GM12864 (cell line): ENCODE data around the gene KLHL40.
A peak's percentile ranks its signal among the peaks of the same experiment; 100 is the strongest.

Experiments
- DNase-seq: peaks from one replicate; pipeline ENCODE4 v3.0.0-alpha.2; 2011; ENCODE audit warnings: low read depth
- H3K4me3 ChIP-seq: 2 replicates; pipeline ENCODE4 v1.5.1; 2011; ENCODE audit warnings: mild to moderate bottlenecking, low read depth, low read length, control low read depth
- TF ChIP-seq, protein P1 (sequence below): IDR thresholded peaks from 2 replicates; pipeline ENCODE4 v1.5.1; 2011; ENCODE audit warnings: low read depth, mild to moderate bottlenecking, moderate library complexity, low read length, control low read depth, inconsistent platforms; ENCODE audit errors: missing control alignments

KLHL40 gene

DNA sequence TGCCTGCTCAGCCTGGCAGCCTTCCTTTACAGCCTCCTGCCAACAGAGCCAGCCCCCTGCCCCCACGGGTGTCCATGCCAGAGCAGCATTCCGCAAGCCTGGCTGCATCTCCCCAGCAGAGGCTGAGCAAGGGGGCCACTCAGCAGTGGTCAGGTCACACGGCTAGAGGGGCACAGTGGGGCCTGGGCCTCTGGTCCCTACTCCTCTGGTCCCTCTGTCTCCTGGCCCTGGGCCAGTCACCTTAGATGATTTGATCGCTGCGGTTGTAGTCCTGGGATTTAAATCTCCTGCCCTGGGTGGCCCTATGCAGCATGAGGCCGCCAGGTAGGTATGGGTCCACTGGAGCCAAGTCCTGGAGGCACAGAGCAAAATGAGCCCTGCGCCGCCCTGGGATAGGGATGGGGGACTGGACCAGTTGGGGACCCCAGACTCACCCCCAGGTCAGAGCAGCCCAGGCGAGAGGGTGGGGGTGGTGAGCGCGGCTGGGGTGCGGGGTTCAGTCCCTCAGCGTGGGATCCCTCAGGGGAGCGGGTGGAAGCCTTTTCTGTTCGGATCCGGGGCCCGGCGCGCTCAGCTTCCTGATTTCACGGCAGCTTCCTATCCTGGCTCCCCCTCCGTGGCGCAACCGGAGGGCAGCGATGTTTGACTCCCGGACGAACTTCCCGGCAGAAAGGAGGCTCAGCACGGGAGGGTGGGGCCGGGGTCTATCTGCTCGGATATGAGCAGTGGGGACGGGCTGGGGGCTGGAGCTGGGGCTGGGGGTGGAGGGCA is 31.6 kb upstream of the KLHL40 start, which contains the start of gene ZBTB47:
Gene ZBTB47, plus strand, starts transcription at position 138 of the 771 bp plus-strand sequence. CDS start 4,659 bp downstream, outside the sequence.
- TF ChIP-seq, protein P1, sequence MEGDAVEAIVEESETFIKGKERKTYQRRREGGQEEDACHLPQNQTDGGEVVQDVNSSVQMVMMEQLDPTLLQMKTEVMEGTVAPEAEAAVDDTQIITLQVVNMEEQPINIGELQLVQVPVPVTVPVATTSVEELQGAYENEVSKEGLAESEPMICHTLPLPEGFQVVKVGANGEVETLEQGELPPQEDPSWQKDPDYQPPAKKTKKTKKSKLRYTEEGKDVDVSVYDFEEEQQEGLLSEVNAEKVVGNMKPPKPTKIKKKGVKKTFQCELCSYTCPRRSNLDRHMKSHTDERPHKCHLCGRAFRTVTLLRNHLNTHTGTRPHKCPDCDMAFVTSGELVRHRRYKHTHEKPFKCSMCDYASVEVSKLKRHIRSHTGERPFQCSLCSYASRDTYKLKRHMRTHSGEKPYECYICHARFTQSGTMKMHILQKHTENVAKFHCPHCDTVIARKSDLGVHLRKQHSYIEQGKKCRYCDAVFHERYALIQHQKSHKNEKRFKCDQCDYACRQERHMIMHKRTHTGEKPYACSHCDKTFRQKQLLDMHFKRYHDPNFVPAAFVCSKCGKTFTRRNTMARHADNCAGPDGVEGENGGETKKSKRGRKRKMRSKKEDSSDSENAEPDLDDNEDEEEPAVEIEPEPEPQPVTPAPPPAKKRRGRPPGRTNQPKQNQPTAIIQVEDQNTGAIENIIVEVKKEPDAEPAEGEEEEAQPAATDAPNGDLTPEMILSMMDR: no peak
- DNase-seq: no peak
- peak within 1 kb of the TSS; percentile 33 for H3K4me3 ChIP-seq

- H3K4me3 ChIP-seq: peak overlapping the region; percentile 33
- no peak for DNase-seq
- TF ChIP-seq, protein P1: no peak
These were observed 30.8 kb upstream of the KLHL40 start for GRCh38 chr3:42654331-42655201.

GRCh38 chr3:42655331-42655888 is 29.9 kb upstream of the KLHL40 start:
- TF ChIP-seq, protein P1: no peak
- H3K4me3 ChIP-seq: no peak overlapping the region
- no peak for DNase-seq

DNA sequence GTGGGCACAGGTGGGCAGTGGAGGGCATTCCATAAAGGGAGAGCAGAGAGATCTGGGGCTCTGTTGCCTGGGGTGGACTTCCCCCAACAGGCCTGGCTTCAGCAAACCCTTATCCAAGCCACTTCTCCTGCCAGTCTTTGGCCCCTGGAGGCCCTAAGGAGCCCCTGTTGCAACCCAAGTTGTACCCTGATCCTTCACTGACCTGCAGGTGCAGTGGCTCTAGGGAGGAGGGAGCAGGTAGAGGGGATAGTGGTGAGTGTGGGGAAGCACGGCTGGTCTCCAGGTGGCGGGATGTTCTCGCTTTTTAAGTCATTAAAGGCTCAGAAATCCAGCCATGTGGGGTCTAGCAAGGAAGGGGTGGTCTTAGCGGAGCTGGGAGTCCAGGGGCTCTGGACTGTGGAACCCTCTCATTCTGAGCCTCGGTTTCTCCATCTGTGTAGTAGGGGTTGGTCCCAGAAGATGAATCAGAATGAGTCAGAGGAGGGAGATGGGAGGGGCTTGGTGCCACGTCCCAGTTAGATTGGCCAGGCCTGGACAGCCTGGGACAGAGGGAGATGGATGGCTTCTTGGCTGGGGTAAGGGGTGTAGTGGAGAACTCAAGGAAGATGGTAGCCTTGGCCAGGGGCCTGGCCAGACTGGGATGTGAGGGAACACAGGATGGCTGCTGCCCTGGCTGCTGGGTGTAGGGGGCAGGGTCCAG is 29.2 kb upstream of the KLHL40 start:
- no peak for DNase-seq
- TF ChIP-seq, protein P1: no peak
- no peak overlapping the region for H3K4me3 ChIP-seq

- TF ChIP-seq, protein P1: no peak
- H3K4me3 ChIP-seq: no peak overlapping the region
- no peak for DNase-seq
These were observed 28.4 kb upstream of the KLHL40 start for GRCh38 chr3:42656680-42657610.

- TF ChIP-seq, protein P1: no peak
- DNase-seq: no peak
- no peak overlapping the region for H3K4me3 ChIP-seq
These were observed 27.7 kb upstream of the KLHL40 start for GRCh38 chr3:42657675-42658074.
